H9 (cell line): Measurements from ENCODE around the gene MXRA7. TPM values are rescaled to one million over a fixed set of nuclear protein-coding genes. Genes with fewer than 3 reads are reported as not detected.

Source experiments
- DNase-seq: peaks from one replicate; pipeline ENCODE4 v3.0.0-alpha.2; 2017
- H2AFZ ChIP-seq: one replicate; pipeline ENCODE4 v1.6.1; 2013; ENCODE audit warnings: mild to moderate bottlenecking, low read length, control low read depth, moderate library complexity
- H2AK5ac ChIP-seq: 2 replicates; pipeline ENCODE4 v1.6.1; 2013; ENCODE audit warnings: low read length, control low read depth, mixed read lengths; ENCODE audit not compliant: insufficient read length
- H2BK120ac ChIP-seq: one replicate; pipeline ENCODE4 v1.6.1; 2013; ENCODE audit warnings: low read depth, mild to moderate bottlenecking, low read length, control low read depth, inconsistent platforms; ENCODE audit not compliant: poor library complexity, severe bottlenecking
- H2BK12ac ChIP-seq: 2 replicates; pipeline ENCODE4 v1.6.1; 2013; ENCODE audit warnings: low read length, control low read depth, mixed read lengths, low read depth; ENCODE audit not compliant: insufficient read length
- H2BK15ac ChIP-seq: 2 replicates; pipeline ENCODE4 v1.6.1; 2013; ENCODE audit warnings: low read depth, low read length, control low read depth
- H2BK20ac ChIP-seq: one replicate; pipeline ENCODE4 v1.6.1; 2013; ENCODE audit warnings: low read depth, mild to moderate bottlenecking, low read length, control low read depth, inconsistent platforms; ENCODE audit not compliant: poor library complexity, severe bottlenecking
- H2BK5ac ChIP-seq: 2 replicates; pipeline ENCODE4 v1.6.1; 2013; ENCODE audit warnings: low read length, control low read depth, mixed read lengths; ENCODE audit not compliant: insufficient read length
- H3K14ac ChIP-seq: 2 replicates; pipeline ENCODE4 v1.6.1; 2013; ENCODE audit warnings: low read length, control low read depth; ENCODE audit not compliant: insufficient read depth
- H3K18ac ChIP-seq: 2 replicates; pipeline ENCODE4 v1.6.1; 2013; ENCODE audit warnings: low read depth, mild to moderate bottlenecking, mixed read lengths, low read length, control low read depth; ENCODE audit not compliant: insufficient read length
- H3K23ac ChIP-seq: 2 replicates; pipeline ENCODE4 v1.6.1; 2013; ENCODE audit warnings: low read length, control low read depth, mixed read lengths, low read depth; ENCODE audit not compliant: insufficient read length
- H3K23me2 ChIP-seq: 2 replicates; pipeline ENCODE4 v1.6.1; 2013; ENCODE audit warnings: low read depth, mild to moderate bottlenecking, mixed read lengths, low read length, control low read depth; ENCODE audit not compliant: insufficient read length, poor library complexity, severe bottlenecking
- H3K27ac ChIP-seq: 2 replicates; pipeline ENCODE4 v1.5.1; 2013; ENCODE audit warnings: low read length, control low read depth, mixed read lengths, low read depth; ENCODE audit not compliant: insufficient read length
- H3K27me3 ChIP-seq: 2 replicates; pipeline ENCODE4 v1.6.1; 2013; ENCODE audit warnings: low read length, control low read depth, inconsistent platforms; ENCODE audit not compliant: insufficient read depth
- H3K4ac ChIP-seq: 2 replicates; pipeline ENCODE4 v1.6.1; 2013; ENCODE audit warnings: low read depth, mild to moderate bottlenecking, control low read depth, inconsistent platforms, low read length, moderate library complexity
- H3K4me1 ChIP-seq: 2 replicates; pipeline ENCODE4 v1.6.1; 2013; ENCODE audit warnings: low read length, control low read depth, inconsistent platforms; ENCODE audit not compliant: insufficient read depth
- H3K4me2 ChIP-seq: 2 replicates; pipeline ENCODE4 v1.6.1; 2013; ENCODE audit warnings: low read length, control low read depth, mixed read lengths; ENCODE audit not compliant: insufficient read length, insufficient read depth
- H3K56ac ChIP-seq: 2 replicates; pipeline ENCODE4 v1.6.1; 2013; ENCODE audit warnings: low read depth, mild to moderate bottlenecking, mixed read lengths, low read length, control low read depth; ENCODE audit not compliant: insufficient read length
- H3K79me1 ChIP-seq: 2 replicates; pipeline ENCODE4 v1.6.1; 2013; ENCODE audit warnings: low read depth, mild to moderate bottlenecking, moderate library complexity, low read length, control low read depth, inconsistent platforms; ENCODE audit not compliant: insufficient read depth, poor library complexity, severe bottlenecking
- H3K79me2 ChIP-seq: 2 replicates; pipeline ENCODE4 v1.6.1; 2013; ENCODE audit warnings: low read length, control low read depth, inconsistent platforms; ENCODE audit not compliant: insufficient read depth
- H3K9ac ChIP-seq: 2 replicates; pipeline ENCODE4 v1.6.1; 2013; ENCODE audit warnings: low read length, control low read depth, mixed read lengths; ENCODE audit not compliant: insufficient read length; ENCODE audit errors: extremely low read depth
- H3K9me3 ChIP-seq: one replicate; pipeline ENCODE4 v1.6.1; 2013; ENCODE audit warnings: low read depth, low read length, inconsistent platforms; ENCODE audit not compliant: control insufficient read depth
- H3T11ph ChIP-seq: one replicate; pipeline ENCODE4 v1.6.1; 2013; ENCODE audit warnings: mild to moderate bottlenecking, low read length, control low read depth, inconsistent platforms
- H4K20me1 ChIP-seq: one replicate; pipeline ENCODE4 v1.6.1; 2013; ENCODE audit not compliant: control insufficient read depth, insufficient read length, insufficient read depth
- H4K5ac ChIP-seq: 2 replicates; pipeline ENCODE4 v1.6.1; 2013; ENCODE audit warnings: low read depth, mild to moderate bottlenecking, mixed read lengths, low read length, control low read depth; ENCODE audit not compliant: insufficient read length
- H4K8ac ChIP-seq: replicated peaks from 2 replicates; pipeline ENCODE4 v1.6.1; 2013; ENCODE audit warnings: low read length, control low read depth, mixed read lengths, low read depth; ENCODE audit not compliant: insufficient read length
- H4K91ac ChIP-seq: 2 replicates; pipeline ENCODE4 v1.6.1; 2013; ENCODE audit warnings: low read depth, mild to moderate bottlenecking, moderate library complexity, mixed read lengths, low read length, control low read depth; ENCODE audit not compliant: insufficient read length
- H3K27ac Mint-ChIP-seq, 3 experiments: 2 replicates in 2 of 3; 3 replicates in 1 of 3; pipeline ENCODE4 v1.8.0; 2020 to 2021; ENCODE audit warnings: mixed read lengths in 3 of 3, mild to moderate bottlenecking in 1 of 3, moderate library complexity in 1 of 3
- H3K27me3 Mint-ChIP-seq: 2 replicates; pipeline ENCODE4 v1.8.0; 2021; ENCODE audit warnings: low read depth, mild to moderate bottlenecking, moderate library complexity, mixed read lengths
- H3K36me3 Mint-ChIP-seq, 3 experiments: 2 replicates in 2 of 3; 3 replicates in 1 of 3; pipeline ENCODE4 v1.8.0; 2020 to 2021; ENCODE audit warnings: low read depth in 3 of 3, mixed read lengths in 3 of 3; ENCODE audit not compliant: insufficient read depth in 1 of 3
- H3K4me1 Mint-ChIP-seq, 2 experiments: 2 replicates each; pipeline ENCODE4 v1.8.0; 2020; ENCODE audit warnings: mixed read lengths in 2 of 2
- H3K4me3 Mint-ChIP-seq, 2 experiments: 2 replicates in 1 of 2; 3 replicates in 1 of 2; pipeline ENCODE4 v1.8.0; 2020 to 2021; ENCODE audit warnings: mild to moderate bottlenecking in 2 of 2, mixed read lengths in 2 of 2, moderate library complexity in 1 of 2
- H3K9me3 Mint-ChIP-seq, 2 experiments: 2 replicates in 1 of 2; 3 replicates in 1 of 2; pipeline ENCODE4 v1.8.0; 2020; ENCODE audit warnings: mild to moderate bottlenecking in 2 of 2, mixed read lengths in 2 of 2, moderate library complexity in 1 of 2
- WGBS: extraction: QIAGEN DNeasy Blood & Tissue Kit; methylation state at CpG from one replicate; pipeline ENCODE4 v1.1.7; 2013; ENCODE audit warnings: missing lambda C conversion rate, low lambda C conversion rate, mixed read lengths; ENCODE audit not compliant: insufficient read length; ENCODE audit errors: extremely low coverage; 5-methylcytosine and 5-hydroxymethylcytosine counted together
- total RNA-seq: library from RNA; stranded (reverse); gene quantifications from 2 replicates; pipeline ENCODE4 v1.2.1, GENCODE V29; 2021
- TF ChIP-seq, protein P1 (sequence below): fragments of 200-600 bp; sonication (generic); conservative IDR thresholded peaks from 3 replicates; pipeline ENCODE4 v1.8.0; 2021; ENCODE audit warnings: antibody characterized with exemption, mild to moderate bottlenecking

MXRA7 gene
- total RNA-seq, 1 experiment from 2014 or later = 28.2 TPM

DNA sequence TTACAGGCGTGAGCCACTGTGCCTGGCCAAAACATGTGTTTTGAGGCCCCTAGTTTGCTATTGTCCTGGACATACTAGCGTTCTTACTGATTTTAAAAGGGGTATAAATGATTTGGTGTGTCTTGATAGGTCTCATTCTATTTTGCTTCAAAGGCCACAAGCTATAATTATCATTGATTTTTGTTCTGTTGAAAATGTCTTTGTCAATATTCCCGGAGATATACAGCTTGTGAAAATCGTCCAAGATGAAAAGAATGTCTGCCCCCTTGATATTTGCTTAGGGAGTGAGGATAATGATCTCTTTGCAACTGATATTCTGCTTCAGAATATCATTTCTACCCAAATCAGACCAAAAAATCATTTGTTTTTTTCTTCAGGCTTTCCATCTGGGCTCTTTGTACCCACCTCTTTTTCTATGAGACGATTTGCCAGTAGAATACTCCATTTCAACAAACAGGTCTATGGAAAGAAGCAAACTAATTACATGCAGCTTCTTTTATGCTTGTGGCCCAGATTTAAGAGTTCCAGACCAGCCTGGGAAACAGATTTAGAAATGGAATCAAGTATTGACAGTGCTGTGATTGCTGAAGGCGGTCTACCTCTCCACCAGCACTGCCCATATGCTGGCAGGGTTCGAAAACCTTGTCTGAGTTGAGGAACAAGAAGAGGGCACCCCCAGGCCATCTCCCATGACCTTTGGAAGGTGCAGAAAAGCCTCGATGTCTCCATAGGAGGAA lies 53.1 kb downstream of the MXRA7 start:
- no peaks in the 10 kb centered on the region; the same call in 1 of the 2 replicates for H3K27me3 Mint-ChIP-seq
- Histone ChIP-seq H4K5ac (no peak overlapping the region), H3K23ac (no peak overlapping the region), H3K27ac (no peak overlapping the region), H4K8ac (no peak overlapping the region), H2BK15ac (no peak overlapping the region), H3K27me3 (no peaks in the 10 kb centered on the region), H3K23me2 (no peaks in the 10 kb centered on the region), H3T11ph (no peak overlapping the region), H3K79me1 (no peaks in the 10 kb centered on the region), H2AK5ac (no peak overlapping the region), H2BK120ac (no peak overlapping the region), H2AFZ (no peak overlapping the region), H3K4me2 (no peak overlapping the region), H3K79me2 (no peaks in the 10 kb centered on the region), H3K9me3 (no peaks in the 10 kb centered on the region), H2BK20ac (no peak overlapping the region), H3K4me1 (no peaks in the 10 kb centered on the region), H3K18ac (no peak overlapping the region), H4K20me1 (no peaks in the 10 kb centered on the region), H4K91ac (no peak overlapping the region), H3K4ac (no peak overlapping the region), H3K9ac (no peak overlapping the region), H3K14ac (no peak overlapping the region), H2BK5ac (no peak overlapping the region), H3K56ac (no peak overlapping the region), H2BK12ac (no peak overlapping the region)
- WGBS = no CpG with 5 or more reads among the region's 8 CpGs
- no peak for DNase-seq
- H3K9me3 Mint-ChIP-seq = peaks cover 0 to under 1% of the 10 kb centered on the region in 2 experiments; a peak in 1 of 5 replicates
- TF ChIP-seq, protein P1, sequence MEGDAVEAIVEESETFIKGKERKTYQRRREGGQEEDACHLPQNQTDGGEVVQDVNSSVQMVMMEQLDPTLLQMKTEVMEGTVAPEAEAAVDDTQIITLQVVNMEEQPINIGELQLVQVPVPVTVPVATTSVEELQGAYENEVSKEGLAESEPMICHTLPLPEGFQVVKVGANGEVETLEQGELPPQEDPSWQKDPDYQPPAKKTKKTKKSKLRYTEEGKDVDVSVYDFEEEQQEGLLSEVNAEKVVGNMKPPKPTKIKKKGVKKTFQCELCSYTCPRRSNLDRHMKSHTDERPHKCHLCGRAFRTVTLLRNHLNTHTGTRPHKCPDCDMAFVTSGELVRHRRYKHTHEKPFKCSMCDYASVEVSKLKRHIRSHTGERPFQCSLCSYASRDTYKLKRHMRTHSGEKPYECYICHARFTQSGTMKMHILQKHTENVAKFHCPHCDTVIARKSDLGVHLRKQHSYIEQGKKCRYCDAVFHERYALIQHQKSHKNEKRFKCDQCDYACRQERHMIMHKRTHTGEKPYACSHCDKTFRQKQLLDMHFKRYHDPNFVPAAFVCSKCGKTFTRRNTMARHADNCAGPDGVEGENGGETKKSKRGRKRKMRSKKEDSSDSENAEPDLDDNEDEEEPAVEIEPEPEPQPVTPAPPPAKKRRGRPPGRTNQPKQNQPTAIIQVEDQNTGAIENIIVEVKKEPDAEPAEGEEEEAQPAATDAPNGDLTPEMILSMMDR = no peak
- no peak overlapping the region for H3K4me3 Mint-ChIP-seq
- H3K4me1 Mint-ChIP-seq = peaks cover 9% of the 10 kb centered on the region in 2 experiments
- peak overlapping the region in 1 of 3 experiments; percentile 63; a peak in 1 of 7 replicates for H3K27ac Mint-ChIP-seq
- H3K36me3 Mint-ChIP-seq = no peaks in the 10 kb centered on the region
